Large intestine (tissue), 12 donors: ENCODE measurements around the gene FAM53A. TPM values are rescaled to one million over a fixed set of nuclear protein-coding genes. Genes with fewer than 3 reads are reported as not detected.

ENCODE experiments used
- DNase-seq, 2 donors: peaks; one replicate each; pipeline versions ENCODE4 v3.0.0 to v3.0.0-alpha.2; 2013
- H3K27ac ChIP-seq: one replicate; pipeline ENCODE4 v1.5.1; 2013; ENCODE audit warnings: low read length
- H3K27me3 ChIP-seq: 2 replicates; pipeline ENCODE4 v1.6.1; 2013; ENCODE audit warnings: low read length; ENCODE audit not compliant: control insufficient read depth, insufficient read depth
- H3K36me3 ChIP-seq: 2 replicates; pipeline ENCODE4 v1.6.1; 2013; ENCODE audit warnings: low read length; ENCODE audit not compliant: control insufficient read depth, insufficient read depth
- H3K4me1 ChIP-seq: one replicate; pipeline ENCODE4 v1.6.1; 2013; ENCODE audit warnings: low read length; ENCODE audit not compliant: control insufficient read depth, insufficient read depth
- H3K4me3 ChIP-seq: one replicate; pipeline ENCODE4 v1.5.1; 2013; ENCODE audit warnings: low read length
- H3K9me3 ChIP-seq: one replicate; pipeline ENCODE4 v1.6.1; 2013; ENCODE audit warnings: mild to moderate bottlenecking, low read depth, low read length, moderate library complexity; ENCODE audit not compliant: control insufficient read depth
- WGBS: methylation state at CpG from one replicate; pipeline ENCODE4 v1.1.5; 2013; ENCODE audit warnings: low lambda C conversion rate; ENCODE audit not compliant: insufficient coverage; 5-methylcytosine and 5-hydroxymethylcytosine counted together
- long read RNA-seq, 11 donors: transcript quantifications; one replicate each; lab custom pipeline, GENCODE V29; 2026
- polyA plus RNA-seq: library from polyadenylated mRNA; unstranded; fragments of 120-200 nt; gene quantifications from one replicate; pipeline ENCODE4 v1.2.1, GENCODE V29; 2013

Gene FAM53A
- 0.84 TPM for polyA plus RNA-seq
- long read RNA-seq, donor 1, result 0 reads
- long read RNA-seq, donor 2, result 0 reads
- long read RNA-seq, donor 3, result 0 reads
- long read RNA-seq, donor 4, result 0 reads
- long read RNA-seq, donor 5, partial matches to known transcripts, result 55 of 55 reads
- long read RNA-seq, donor 5, other reads (novel, unspliced or antisense), result 0 of 55 reads
- long read RNA-seq, donor 6, result 0 reads
- long read RNA-seq, donor 7, partial matches to known transcripts, result 0 of 2 reads
- long read RNA-seq, donor 7, other reads (novel, unspliced or antisense), result 0 of 2 reads
- long read RNA-seq, donor 8, partial matches to known transcripts, result 0 of 1 reads
- long read RNA-seq, donor 8, other reads (novel, unspliced or antisense), result 0 of 1 reads
- long read RNA-seq, donor 9, result 0 reads
- long read RNA-seq, donor 10, result 0 reads
- long read RNA-seq, donor 11, partial matches to known transcripts, result 0 of 1 reads
- long read RNA-seq, donor 11, other reads (novel, unspliced or antisense), result 0 of 1 reads

GRCh38 chr4:1683736-1684505 lies at the start of gene FAM53A:
Gene FAM53A (minus strand): TSS chr4:1684313. CDS start chr4:1668741, 15,572 bp downstream.
- peaks cover 6% of the 10 kb centered on the region for H3K4me1 ChIP-seq
- peaks cover 3% of the 10 kb centered on the region for H3K27me3 ChIP-seq
- no CpG with 5 or more reads among the region's 118 CpGs for WGBS
- H3K9me3 ChIP-seq, result peaks cover 5% of the 10 kb centered on the region
- H3K4me3 ChIP-seq, result peak within 1 kb of the TSS; percentile 48
- H3K36me3 ChIP-seq, result no peaks in the 10 kb centered on the region
- peak; percentile 87 to 89 for DNase-seq
- no peak within 1 kb of the TSS for H3K27ac ChIP-seq

- H3K27me3 ChIP-seq, result no peaks in the 10 kb centered on the region
- peaks cover 66% of the 10 kb centered on the region for H3K36me3 ChIP-seq
- 100% methylated on average over 1 of the region's 10 CpGs for WGBS
- H3K27ac ChIP-seq, result no peak overlapping the region
- peaks cover 15% of the 10 kb centered on the region for H3K9me3 ChIP-seq
- DNase-seq, result no peak
- H3K4me1 ChIP-seq, result no peaks in the 10 kb centered on the region
- H3K4me3 ChIP-seq, result no peak overlapping the region
Measured at GRCh38 chr4:1732911-1733310, 48.8 kb upstream of the FAM53A start.

- no peak overlapping the region for H3K4me3 ChIP-seq
- H3K27ac ChIP-seq, result no peak overlapping the region
- DNase-seq, result no peak
- H3K9me3 ChIP-seq, result no peaks in the 10 kb centered on the region
- H3K27me3 ChIP-seq, result no peaks in the 10 kb centered on the region
- WGBS, result 100% methylated on average over 1 of the region's 10 CpGs
- H3K4me1 ChIP-seq, result no peaks in the 10 kb centered on the region
- H3K36me3 ChIP-seq, result peaks cover 54% of the 10 kb centered on the region
Measured at GRCh38 chr4:1731180-1731579, 47.1 kb upstream of the FAM53A start.

- Histone ChIP-seq H3K4me1 (no peaks in the 10 kb centered on the region), H3K36me3 (peaks cover 50% of the 10 kb centered on the region), H3K27me3 (no peaks in the 10 kb centered on the region), H3K27ac (no peak overlapping the region), H3K4me3 (no peak overlapping the region), H3K9me3 (no peaks in the 10 kb centered on the region)
- WGBS, result 100% methylated on average over 1 of the region's 16 CpGs
- DNase-seq, result no peak
Measured at GRCh38 chr4:1730532-1731135, 46.5 kb upstream of the FAM53A start.

- Histone ChIP-seq H3K9me3 (no peaks in the 10 kb centered on the region), H3K36me3 (peaks cover 45% of the 10 kb centered on the region), H3K4me1 (no peaks in the 10 kb centered on the region), H3K4me3 (no peak overlapping the region), H3K27me3 (no peaks in the 10 kb centered on the region), H3K27ac (no peak overlapping the region)
- WGBS, result no CpG with 5 or more reads among the region's 31 CpGs
- no peak for DNase-seq
Measured at GRCh38 chr4:1728061-1728980, 44.2 kb upstream of the FAM53A start.

GRCh38 chr4:1727117-1728031 lies 43.3 kb upstream of the FAM53A start:
- peaks cover 8% of the 10 kb centered on the region for H3K4me1 ChIP-seq
- WGBS, result 100% methylated on average over 1 of the region's 18 CpGs
- H3K27ac ChIP-seq, result no peak overlapping the region
- no peak for DNase-seq
- no peak overlapping the region for H3K4me3 ChIP-seq
- H3K36me3 ChIP-seq, result peaks cover 39% of the 10 kb centered on the region
- H3K27me3 ChIP-seq, result no peaks in the 10 kb centered on the region
- no peaks in the 10 kb centered on the region for H3K9me3 ChIP-seq

GRCh38 chr4:1726146-1726934 lies 42.2 kb upstream of the FAM53A start:
- peaks cover 14% of the 10 kb centered on the region for H3K4me1 ChIP-seq
- H3K9me3 ChIP-seq, result no peaks in the 10 kb centered on the region
- DNase-seq, result peak; percentile 76 to 85
- peaks cover 34% of the 10 kb centered on the region for H3K36me3 ChIP-seq
- H3K27me3 ChIP-seq, result no peaks in the 10 kb centered on the region
- H3K27ac ChIP-seq, result no peak overlapping the region
- no CpG with 5 or more reads among the region's 17 CpGs for WGBS
- no peak overlapping the region for H3K4me3 ChIP-seq

GRCh38 chr4:1725521-1725920 lies 41.4 kb upstream of the FAM53A start:
- peaks cover 14% of the 10 kb centered on the region for H3K4me1 ChIP-seq
- no CpG with 5 or more reads among the region's 10 CpGs for WGBS
- no peak overlapping the region for H3K27ac ChIP-seq
- peaks cover 26% of the 10 kb centered on the region for H3K36me3 ChIP-seq
- no peaks in the 10 kb centered on the region for H3K9me3 ChIP-seq
- DNase-seq, result no peak
- no peaks in the 10 kb centered on the region for H3K27me3 ChIP-seq
- H3K4me3 ChIP-seq, result no peak overlapping the region
